ENCODE results near the gene RUNDC3A. TPM values are rescaled to one million over a fixed set of nuclear protein-coding genes. Genes with fewer than 3 reads are reported as not detected.
"Not testable (repeated sequence)": the region's sequence is repeated elsewhere in the genome, so short reads cannot be mapped to it uniquely, and the experiment has no call there.

Gene RUNDC3A
- total RNA-seq, 1 experiment from 2014 or later, result 0.29 TPM

GRCh38 chr17:44327715-44328449, 19.5 kb downstream of the RUNDC3A start:
- Histone ChIP-seq H3F3A (ENCODE audit: low read length, unreplicated experiment) (no peaks in the 10 kb centered on the region), H2AFZ (ENCODE audit: low read length) (no peak overlapping the region), H3K4me2 (ENCODE audit: low read length) (no peak overlapping the region), H3K4me1 (ENCODE audit: insufficient read depth, low read length) (peaks cover 7% of the 10 kb centered on the region; the same call in 1 of the 2 replicates), H3K27me3 (ENCODE audit: low read length) (no peaks in the 10 kb centered on the region), H3K79me2 (ENCODE audit: low read length) (peaks cover 26% of the 10 kb centered on the region), H3K9me3 (ENCODE audit: low read length) (no peaks in the 10 kb centered on the region), H4K20me1 (ENCODE audit: low read length) (no peaks in the 10 kb centered on the region), H3K9me2 (replicated peaks; ENCODE audit: low read length) (no peaks in the 10 kb centered on the region), H3K27ac (ENCODE audit: low read length) (no peak overlapping the region), H3K36me3 (ENCODE audit: low read depth, low read length) (no peaks in the 10 kb centered on the region; the same call in 1 of the 2 replicates), H3K9ac (ENCODE audit: low read length) (no peak overlapping the region), H3K4me3 (ENCODE audit: low read length) (no peak overlapping the region)
- TF ChIP-seq EZH2 (IDR thresholded peaks at IDR 0.05; ENCODE audit: low read length, unreplicated experiment), result no peak
- no peak for TF ChIP-seq CTCF (conservative IDR thresholded peaks at IDR 0.05; ENCODE audit: low read depth, low read length)
- TF ChIP-seq EZH2phosphoT487 (IDR thresholded peaks at IDR 0.05; ENCODE audit: borderline replicate concordance, low read length), result no peak
- intact Hi-C loops (cut with micrococcal nuclease), result no loop called here
- DNase-seq (no peak), ATAC-seq (no peak)
- BruUV-seq (replicated peaks), result no TSS peak
- ChIA-PET CTCF (no interaction called here), POLR2A (ENCODE audit: unreplicated experiment) (no interaction called here)

- ATAC-seq; H3K36me3 ChIP-seq (ENCODE audit: low read depth, low read length); BruUV-seq (replicated peaks); intact Hi-C loops (cut with micrococcal nuclease); H3K4me1 ChIP-seq (ENCODE audit: insufficient read depth, low read length); H3K9me2 ChIP-seq (replicated peaks; ENCODE audit: low read length); H4K20me1 ChIP-seq (ENCODE audit: low read length); H3K79me2 ChIP-seq (ENCODE audit: low read length); H3K27me3 ChIP-seq (ENCODE audit: low read length); H3K9ac ChIP-seq (ENCODE audit: low read length); H3K27ac ChIP-seq (ENCODE audit: low read length); H3K9me3 ChIP-seq (ENCODE audit: low read length); H2AFZ ChIP-seq (ENCODE audit: low read length); H3K4me2 ChIP-seq (ENCODE audit: low read length); H3F3A ChIP-seq (ENCODE audit: low read length, unreplicated experiment); H3K4me3 ChIP-seq (ENCODE audit: low read length); DNase-seq: not testable (repeated sequence)
- ChIA-PET CTCF (interaction anchor here (0.6 kb wide), 1 partner anchor 120 kb away, joined by 3 read pairs; no protein-coding TSS in a partner anchor), POLR2A (ENCODE audit: unreplicated experiment) (interaction anchor here (0.7 kb wide), 1 partner anchor 106 kb away, joined by 4 read pairs; no protein-coding TSS in a partner anchor)
These were observed 21.1 kb downstream of the RUNDC3A start for GRCh38 chr17:44329516-44329915.

- ATAC-seq; H3K27ac ChIP-seq (ENCODE audit: low read length); POLR2A ChIA-PET (ENCODE audit: unreplicated experiment); H3K9me2 ChIP-seq (replicated peaks; ENCODE audit: low read length); BruUV-seq (replicated peaks); H3K27me3 ChIP-seq (ENCODE audit: low read length); H3K4me3 ChIP-seq (ENCODE audit: low read length); H4K20me1 ChIP-seq (ENCODE audit: low read length); H3K4me1 ChIP-seq (ENCODE audit: insufficient read depth, low read length); H3K4me2 ChIP-seq (ENCODE audit: low read length); H3K9me3 ChIP-seq (ENCODE audit: low read length); H3K9ac ChIP-seq (ENCODE audit: low read length); H3K79me2 ChIP-seq (ENCODE audit: low read length); H3K36me3 ChIP-seq (ENCODE audit: low read depth, low read length); DNase-seq; H3F3A ChIP-seq (ENCODE audit: low read length, unreplicated experiment); H2AFZ ChIP-seq (ENCODE audit: low read length): not testable (repeated sequence)
- CTCF ChIA-PET, result interaction anchor here (0.6 to 1.2 kb wide), 2 partner anchors 121 to 131 kb away, joined by 3 read pairs; partner anchors contain the start of gene ATXN7L3
- intact Hi-C loops (cut with micrococcal nuclease), result loop anchor here (2.0 kb wide), 1 partner anchor 15 kb away; the partner anchor contains the start of gene GRN
These were observed 21.9 kb downstream of the RUNDC3A start for GRCh38 chr17:44330263-44330662.

Measured in PC-3 (cell line).